Hematopoietic multipotent progenitor cell treated with erythropoietin and hydrocortisone succinate and interleukin-3 and kit ligand, for 8 days (in vitro differentiated cells): ENCODE data around the gene IVL.

Experiments
- DNase-seq: peaks from one replicate; pipeline ENCODE4 v3.0.0-alpha.2; 2015

The IVL gene, protein sequence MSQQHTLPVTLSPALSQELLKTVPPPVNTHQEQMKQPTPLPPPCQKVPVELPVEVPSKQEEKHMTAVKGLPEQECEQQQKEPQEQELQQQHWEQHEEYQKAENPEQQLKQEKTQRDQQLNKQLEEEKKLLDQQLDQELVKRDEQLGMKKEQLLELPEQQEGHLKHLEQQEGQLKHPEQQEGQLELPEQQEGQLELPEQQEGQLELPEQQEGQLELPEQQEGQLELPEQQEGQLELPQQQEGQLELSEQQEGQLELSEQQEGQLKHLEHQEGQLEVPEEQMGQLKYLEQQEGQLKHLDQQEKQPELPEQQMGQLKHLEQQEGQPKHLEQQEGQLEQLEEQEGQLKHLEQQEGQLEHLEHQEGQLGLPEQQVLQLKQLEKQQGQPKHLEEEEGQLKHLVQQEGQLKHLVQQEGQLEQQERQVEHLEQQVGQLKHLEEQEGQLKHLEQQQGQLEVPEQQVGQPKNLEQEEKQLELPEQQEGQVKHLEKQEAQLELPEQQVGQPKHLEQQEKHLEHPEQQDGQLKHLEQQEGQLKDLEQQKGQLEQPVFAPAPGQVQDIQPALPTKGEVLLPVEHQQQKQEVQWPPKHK

DNA sequence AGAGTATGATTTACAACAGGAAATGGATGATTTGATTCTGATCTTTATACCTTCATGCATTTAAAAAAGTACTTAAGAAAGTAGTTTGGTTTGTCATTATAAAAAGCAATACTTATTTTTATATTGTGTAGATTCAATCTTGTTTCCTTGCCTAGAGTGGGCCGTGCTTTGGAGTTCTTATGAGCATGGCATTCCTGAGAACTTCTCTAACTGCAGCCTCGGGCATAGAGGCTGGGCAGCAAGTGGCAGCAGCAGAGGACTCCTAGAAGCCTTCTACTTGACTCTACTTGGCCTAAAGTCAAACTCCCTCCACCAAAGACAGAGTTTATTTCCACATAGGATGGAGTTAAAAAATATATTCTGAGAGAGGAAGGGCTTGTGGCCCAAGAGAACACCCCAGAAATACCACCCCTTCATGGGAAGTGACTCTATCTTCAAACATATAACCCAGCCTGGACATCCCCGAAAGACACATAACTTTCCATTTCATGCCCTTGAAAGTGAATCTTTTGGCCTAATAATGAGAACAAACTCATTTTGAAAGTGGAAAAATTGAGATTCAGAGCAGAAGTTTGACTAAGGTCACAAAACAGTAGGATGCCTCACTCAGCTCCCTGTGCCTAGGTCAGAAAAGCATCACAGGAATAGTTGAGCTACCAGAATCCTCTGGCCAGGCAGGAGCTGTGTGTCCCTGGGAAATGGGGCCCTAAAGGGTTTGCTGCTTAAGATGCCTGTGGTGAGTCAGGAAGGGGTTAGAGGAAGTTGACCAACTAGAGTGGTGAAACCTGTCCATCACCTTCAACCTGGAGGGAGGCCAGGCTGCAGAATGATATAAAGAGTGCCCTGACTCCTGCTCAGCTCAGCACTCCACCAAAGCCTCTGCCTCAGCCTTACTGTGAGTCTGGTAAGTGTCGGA is at the start of gene IVL:
Gene IVL (plus strand): TSS at position 861 of the 916 bp plus-strand sequence. CDS start 1,252 bp downstream, outside the sequence.
- no peak for DNase-seq

DNA sequence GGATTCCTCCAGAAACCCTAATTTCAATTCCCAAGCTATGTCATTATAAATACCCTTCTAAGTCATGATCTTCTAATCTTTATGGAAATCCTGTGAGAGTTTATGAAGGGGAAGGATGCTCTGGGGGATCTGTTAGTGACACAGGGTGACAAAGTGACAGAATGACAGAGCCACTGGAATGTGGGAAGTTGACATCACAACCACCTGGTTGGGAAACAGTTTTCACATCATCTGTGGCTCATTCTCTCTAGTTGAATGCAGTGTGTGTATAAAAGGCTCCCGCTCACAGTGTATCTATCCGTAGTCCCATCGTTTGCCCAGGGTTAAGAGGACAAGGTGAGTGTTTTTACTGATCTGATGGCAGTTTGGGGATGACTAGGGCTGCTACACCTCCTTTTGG is 48.6 kb upstream of the IVL start, which contains the start of gene LCE7A:
Gene LCE7A (plus strand): TSS at position 301 of the 400 bp plus-strand sequence. CDS start 702 bp downstream, outside the sequence.
- no peak for DNase-seq

DNA sequence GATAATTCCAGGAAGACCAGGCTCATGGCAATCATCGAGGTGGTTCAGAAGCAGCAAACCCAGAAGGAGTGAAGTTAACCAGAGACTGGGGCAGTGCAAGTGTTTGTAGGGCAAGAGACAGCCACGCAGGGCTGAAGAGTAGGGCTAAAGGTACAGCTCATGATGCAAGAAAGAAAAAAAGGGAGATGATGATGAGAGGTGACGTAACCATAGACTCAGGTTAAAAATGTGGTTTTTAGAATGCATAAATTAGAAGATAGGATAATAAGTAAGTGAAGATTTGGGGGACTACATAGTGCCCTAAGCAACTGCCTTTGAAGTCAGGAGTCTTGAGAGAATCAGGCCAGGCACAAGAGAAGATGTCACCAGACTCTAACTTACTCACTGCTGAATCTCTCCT is 48.2 kb upstream of the IVL start:
- DNase-seq = no peak

DNA sequence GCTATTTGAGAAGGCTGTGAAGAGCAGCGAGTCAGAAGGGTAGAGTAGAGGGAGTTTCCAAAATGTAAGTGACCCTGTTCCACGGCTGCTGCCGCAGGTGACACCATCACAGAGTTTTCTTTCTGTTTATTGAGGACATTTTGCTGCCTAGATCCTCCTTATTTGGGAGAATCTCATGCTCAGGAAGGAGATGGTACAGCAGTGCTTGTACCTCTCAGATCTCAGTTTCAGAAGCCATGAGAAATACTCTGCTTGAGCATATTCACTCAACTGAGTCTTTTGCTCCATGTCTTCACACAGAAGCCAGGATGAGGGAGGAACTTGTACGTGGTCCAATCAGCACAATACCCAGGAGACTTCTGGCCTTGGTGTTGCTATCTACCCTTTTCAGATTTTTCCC is 47.0 kb upstream of the IVL start:
- DNase-seq = no peak

DNA sequence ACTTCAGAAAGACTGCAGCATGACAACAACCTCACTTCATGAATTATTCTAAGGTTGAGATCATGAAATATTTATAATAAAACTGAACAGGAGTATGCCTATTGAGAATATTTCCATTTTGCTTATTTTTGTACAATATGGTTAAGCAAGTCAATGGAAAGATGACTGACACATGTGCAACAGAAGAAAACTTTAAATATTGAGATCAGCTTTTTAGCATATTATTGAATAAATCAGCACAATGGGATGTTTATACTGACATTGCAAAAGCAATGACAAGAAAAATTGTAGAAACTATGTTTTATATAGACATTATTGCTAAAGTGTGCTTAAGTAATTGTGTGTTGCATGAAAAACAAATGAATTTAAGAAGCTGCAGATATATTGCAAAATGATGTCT is 43.9 kb upstream of the IVL start:
- no peak for DNase-seq

DNA sequence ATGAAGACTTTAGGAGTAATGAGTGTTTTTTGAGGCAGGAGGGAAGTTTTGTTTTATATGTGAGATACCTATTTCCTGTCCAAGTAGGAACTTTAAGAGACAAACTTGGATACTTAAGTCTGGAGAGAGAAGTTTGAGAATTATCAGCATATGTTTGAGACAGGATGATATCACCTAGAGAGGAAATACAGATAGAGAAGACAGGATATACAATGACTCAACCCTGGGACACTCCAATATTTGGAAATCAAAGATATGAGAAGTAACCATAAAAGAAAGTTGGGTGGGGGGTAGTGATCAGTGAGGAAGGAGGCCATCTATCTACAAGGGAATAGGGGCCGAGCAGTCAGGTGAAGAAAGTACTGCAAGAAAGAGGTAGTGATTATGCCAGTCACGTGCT is 42.0 kb upstream of the IVL start:
- DNase-seq = no peak

DNA sequence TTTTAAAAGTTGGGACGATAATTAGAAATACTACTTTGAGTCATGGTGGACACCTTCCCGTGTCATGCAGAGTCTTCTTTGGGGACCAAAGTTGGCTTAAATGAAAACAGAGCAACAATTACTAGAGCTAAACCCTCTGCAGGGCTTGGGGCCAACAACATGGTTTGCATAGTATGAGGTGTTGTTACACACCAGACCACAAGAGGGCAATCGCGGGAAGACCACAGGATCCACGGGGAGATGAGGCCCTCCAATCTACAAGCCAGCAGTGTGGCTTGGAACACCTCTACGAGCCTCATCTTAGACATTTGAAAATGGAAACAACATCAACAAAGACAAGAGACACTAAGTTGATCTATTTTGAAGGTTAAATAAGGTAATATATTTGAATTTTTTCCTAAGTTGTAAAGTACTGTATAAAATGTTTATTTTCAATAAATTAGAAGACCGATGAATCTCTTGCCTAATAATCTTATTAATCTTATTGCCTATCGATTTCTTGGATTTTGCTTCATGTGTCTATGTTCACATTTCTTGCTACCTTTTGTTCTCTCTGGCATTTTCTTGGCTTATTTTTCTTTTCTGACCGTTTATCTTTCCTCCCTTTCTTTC is 38.4 kb upstream of the IVL start:
- peak; percentile 73 for DNase-seq

DNA sequence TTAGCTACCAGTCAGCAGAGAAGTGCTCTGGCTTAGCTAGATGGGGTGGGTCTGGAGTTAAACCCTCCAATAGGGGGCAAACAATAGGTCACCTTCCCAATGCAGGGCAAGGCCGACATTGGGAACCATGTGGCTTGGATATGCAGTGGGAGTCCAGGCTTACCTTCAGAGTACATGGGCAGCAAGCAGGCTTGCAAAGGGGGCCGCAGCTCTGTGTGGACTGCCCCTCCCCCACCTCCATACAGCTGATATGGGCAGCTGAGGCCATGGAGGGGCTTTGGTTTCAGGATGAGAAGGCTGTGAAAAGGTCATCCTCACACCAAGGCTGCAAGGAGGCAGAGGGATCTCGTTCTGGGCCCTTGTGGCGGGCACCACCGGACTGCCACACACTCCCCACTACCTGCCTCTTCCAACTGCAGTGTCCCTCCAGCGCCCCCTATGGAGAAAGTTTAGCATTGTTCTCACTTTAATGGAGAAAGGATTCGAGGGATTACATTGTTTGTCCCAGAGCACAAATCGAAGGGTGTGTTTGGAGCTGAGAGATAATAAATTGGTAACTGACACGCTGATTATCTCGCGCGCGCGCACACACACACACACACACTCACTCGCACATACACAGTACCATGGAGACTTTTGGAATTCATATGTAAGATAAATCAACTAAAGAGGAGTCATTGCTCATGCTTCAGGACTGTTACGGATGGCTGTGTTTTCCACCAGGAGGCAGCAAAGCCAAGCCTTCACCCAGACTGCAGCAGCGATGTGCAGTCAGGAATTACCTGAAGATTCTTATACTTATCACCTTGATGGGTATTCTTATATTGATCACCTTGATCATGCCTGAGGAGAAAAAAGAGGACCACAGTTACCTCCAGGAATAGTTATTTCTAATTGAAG is 37.3 kb upstream of the IVL start:
- peak; percentile 49 for DNase-seq

DNA sequence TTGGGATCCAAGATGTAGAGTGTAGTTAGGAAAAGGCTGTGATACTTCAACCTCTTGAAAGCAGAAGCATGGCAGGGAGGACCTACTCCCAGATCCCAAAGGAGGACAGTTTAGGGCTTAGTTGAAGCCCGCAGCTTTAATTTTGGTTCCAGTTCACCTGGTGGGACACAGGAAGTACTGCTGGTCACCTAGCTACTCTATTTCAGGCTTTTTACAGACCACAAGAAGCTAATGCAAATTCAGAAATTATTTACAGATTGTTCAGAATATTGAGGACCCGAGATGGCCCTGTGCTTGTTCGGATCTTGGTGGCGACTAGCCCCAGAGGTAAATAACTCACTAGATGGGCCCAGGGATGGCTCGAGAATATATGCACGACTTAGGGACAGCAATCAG is 36.6 kb upstream of the IVL start:
- no peak for DNase-seq

DNA sequence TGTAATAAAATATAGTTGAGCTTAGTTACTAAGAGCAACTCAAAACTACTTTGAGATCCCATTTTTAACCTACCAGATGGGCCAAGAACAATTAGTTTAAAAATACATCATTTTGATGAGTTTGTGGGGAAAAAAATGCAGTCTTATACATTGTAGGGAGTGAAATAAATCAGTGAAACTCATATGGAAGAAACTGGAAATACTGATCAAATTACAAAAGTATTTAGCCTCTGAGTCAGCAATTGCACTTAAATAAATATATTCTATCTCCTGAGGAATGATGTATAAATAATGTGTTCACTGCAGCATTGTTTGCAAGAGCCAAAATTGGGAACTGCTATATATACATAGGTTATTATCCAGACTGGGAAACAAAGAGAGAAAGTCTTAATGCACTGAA is 34.9 kb upstream of the IVL start:
- DNase-seq = no peak

DNA sequence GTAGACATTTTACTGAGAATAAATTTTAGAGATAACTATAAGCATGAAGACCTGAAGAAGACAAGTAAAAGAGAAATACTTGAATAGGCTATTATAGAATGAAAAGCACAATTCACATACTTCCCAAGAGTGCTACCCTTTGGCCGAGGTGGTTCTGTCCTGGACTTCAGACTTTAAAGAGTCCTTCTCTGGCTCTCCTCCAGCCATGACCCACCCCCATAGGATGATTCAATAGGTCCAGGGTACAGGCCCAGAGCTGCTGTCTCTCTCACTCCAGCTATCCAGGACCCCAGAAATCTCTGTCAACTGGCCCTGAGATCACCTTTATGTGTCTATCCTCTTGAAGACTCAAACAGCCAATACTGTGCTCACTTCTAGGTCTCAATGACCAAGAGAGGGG is 31.5 kb upstream of the IVL start:
- no peak for DNase-seq

DNA sequence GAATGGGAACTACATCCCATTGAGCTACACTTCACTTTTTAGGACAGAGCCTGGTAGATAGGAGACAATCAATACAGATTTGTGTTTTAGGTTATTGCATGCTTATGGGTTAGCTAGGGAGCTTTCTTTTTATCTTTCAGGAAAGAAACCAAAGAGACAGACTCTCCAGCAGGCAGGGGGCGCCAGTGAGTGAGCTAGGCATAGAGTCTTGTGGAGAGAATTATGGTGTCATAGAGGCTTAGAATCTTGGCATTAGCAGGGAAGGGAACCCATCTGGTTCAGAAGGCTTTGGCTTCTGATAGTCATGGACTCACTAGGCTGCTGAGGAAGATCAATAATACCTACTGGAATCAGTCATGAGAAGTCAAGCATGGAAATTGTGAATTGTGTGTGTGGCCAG is 30.3 kb upstream of the IVL start, which contains the start of gene SMCP:
Gene SMCP (plus strand): TSS at position 281 of the 400 bp plus-strand sequence. CDS start 6,101 bp downstream, outside the sequence.
- peak; percentile 58 for DNase-seq

DNA sequence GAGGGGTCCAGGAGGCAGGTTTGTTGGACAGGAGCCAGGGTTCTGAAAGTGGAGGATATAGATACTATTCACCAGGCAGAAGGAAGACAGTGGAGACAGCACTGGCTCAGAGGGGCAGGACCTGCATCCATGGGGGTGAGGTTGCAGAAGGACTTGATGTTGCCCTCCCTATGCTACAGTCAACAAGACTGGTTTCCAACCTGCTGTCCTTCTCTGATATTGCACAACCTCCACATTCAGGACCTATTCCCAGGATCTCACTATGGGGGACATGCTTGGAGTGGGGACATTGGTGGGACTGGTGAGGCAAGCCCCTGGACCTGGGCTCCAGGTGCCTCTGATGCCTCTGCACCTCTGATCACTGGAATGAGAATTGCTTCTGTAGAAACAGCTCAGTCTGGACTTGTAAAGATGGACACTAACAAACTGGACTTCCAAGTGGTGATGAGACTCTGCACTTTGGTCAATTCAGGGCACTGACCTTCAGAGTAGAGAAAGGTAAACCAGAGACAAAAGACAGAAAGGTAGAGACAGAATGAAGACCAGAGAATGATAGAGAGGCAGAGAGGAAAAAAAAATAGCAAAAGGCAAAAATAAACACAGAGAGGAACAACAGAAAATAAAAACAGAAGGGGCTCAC is 28.7 kb upstream of the IVL start:
- DNase-seq = no peak

DNA sequence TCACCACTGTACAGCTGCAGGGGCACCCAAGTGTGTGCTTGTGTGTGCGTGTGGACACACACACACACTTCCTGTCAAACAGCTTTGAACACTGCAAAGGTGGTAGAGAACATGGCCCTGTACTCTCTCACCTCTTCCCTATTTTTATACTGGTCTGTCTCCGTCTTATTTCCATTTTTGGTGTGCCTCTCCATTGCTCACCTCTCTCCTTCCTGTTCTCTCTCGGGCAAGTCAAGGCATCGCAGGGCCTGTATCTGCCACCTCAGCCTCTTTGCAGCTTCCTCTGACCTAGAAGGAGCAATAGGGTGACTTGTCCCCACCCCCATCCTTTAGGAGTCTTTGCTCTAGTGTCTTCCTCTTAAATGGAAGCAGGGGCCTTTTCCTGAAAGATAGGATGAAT is 28.0 kb upstream of the IVL start:
- no peak for DNase-seq

DNA sequence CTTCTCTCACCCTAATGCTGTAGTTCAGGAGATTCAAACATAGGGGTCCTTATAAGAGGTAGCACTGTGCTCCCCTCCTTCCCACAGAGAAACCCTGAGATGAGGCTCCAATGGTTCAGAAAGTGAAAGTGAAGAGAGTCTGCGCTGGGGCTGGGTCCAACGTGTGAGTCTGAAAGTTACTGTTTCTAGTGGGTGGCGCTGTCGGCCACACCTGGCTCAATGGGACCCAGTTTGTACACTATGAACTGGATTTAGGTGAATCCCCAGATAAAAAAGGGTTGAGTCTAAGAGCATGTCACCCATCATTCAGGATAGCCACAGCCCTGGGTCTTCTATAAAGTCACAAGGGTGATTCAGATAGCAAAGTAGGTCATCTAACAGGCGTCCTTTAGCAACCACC is 27.4 kb upstream of the IVL start:
- no peak for DNase-seq

DNA sequence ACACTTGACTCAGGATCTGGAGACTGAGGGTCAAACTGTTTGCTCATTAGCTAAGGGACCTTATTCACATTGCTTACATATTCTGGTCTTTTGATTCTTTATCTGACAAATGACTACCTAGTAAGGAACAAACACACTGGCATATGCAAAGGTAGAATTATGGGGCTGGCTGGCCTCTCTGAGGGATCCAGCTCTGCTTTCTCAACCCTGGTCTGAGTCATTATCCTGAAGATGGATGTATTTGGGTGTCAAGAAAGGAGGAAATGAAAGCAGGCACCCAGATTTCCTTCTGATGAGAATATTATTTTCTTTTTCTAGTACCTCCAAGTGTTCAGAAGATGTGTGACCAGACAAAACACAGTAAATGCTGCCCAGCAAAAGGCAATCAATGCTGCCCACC is 24.3 kb upstream of the IVL start:
- DNase-seq = no peak

DNA sequence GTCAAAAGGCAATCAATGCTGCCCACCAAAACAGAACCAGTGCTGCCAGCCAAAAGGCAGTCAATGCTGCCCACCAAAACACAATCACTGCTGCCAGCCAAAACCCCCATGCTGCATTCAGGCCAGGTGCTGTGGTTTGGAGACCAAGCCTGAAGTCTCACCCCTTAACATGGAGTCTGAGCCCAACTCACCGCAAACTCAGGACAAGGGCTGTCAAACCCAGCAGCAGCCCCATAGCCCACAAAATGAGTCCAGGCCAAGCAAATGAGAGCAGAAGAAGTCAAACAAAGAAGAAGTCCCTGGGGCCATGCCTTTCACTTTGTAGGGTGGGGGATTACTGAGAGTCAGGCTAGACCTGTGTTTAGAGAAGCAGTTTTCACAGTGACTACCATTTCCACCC is 23.8 kb upstream of the IVL start:
- DNase-seq = no peak

DNA sequence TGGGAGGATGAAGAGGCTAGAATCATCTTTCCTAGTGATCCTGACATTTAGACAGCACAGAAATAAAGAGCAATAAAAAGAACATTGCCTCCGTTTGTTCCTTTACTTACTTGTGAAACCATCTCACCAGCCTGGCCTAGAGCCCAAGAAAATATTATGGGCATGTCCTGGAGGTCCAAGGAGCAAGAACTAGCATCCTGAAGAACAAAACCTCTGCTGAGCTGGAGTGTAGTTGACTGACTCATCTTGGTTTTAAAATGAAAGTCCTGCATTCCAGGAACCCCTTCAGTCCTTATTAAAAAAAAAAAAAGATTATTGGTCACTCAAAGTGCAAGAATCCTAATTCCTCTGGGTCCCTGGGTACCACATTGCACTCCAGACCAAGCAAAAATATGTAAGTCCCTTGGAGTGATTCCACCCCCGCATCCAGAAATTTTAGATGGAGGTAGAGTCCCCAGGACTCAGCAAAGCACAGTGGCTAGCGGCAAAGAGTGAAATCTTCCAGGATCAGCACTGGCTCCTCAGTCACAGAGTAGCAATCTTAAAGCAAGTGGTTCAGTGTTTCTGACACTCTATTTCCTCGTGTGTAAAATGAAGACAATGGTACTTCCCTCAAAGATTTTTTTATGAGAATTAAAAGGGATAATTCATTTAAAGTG is 23.3 kb upstream of the IVL start:
- DNase-seq = no peak

DNA sequence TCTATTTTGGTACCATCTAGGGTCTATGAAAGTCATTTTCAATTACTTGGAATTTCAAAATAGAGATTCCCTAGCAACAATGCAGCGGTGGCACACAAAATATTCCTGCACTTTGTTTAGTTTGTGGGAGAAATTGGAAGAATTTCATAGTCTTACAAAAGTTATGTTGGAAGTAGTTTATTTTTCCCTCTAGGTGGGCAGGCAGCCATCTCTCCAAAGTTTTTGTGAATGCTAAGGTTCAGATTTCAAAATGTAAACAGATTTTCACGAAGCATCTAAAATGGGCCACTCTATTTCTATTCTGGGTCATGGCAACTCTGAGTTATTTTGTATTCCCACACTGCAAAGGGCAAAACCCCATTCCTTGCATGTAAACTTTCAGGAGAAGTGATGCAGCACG is 22.3 kb upstream of the IVL start:
- no peak for DNase-seq

DNA sequence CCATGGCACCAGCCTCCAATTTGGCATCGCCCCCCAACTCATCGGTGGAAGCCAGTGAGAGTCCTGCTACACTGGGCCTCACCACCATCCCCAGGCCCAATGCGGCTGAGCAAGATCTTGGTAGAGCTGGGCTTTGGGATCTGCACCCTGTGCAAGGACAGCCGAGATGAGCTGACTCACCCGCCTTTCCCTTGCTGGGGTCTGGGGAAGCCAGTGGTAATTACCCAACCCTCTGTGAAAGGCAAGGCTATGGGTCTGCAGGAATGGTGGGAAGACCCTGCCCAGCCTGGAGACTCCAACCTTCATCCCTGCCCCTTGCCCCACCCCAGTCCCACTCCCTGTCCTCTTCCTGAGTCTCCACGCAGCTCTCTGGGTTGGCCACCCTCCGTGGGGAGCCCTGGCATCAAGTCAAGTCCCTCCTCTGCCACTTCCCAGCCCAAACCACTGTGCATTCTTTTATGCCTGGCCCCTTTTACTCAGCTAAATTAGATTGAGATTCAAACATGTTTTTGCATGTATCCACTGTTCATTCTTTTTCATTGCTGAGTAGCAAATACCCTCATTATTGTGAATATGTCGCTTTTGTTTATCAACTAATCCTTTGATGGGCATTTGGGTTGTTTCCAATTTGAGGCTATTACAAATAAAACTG is 21.5 kb upstream of the IVL start:
- DNase-seq = no peak
